DND-41 (cell line): Measurements from ENCODE around the gene THNSL1.

ENCODE experiments used
- ATAC-seq: fragments of 200-7000 bp; cut with Tn5 transposase; 3 replicates; pipeline ENCODE4 v1.9.1; 2021; ENCODE audit warnings: low read depth; ENCODE audit not compliant: insufficient read depth
- DNase-seq: peaks from one replicate; pipeline ENCODE4 v3.0.0-alpha.2; 2020
- H2AFZ ChIP-seq: 2 replicates; pipeline ENCODE4 v1.6.0; 2012; ENCODE audit warnings: low read depth, low read length
- H3K27ac ChIP-seq: 2 replicates; pipeline ENCODE4 v1.5.1; 2012; ENCODE audit warnings: low read length, inconsistent platforms
- H3K27me3 ChIP-seq: fragments of 200-600 bp; sonication (generic); 2 replicates; pipeline ENCODE4 v1.6.0; 2012; ENCODE audit warnings: low read length, mild to moderate bottlenecking, inconsistent platforms; ENCODE audit not compliant: insufficient read depth, poor library complexity
- H3K36me3 ChIP-seq: 2 replicates; pipeline ENCODE4 v1.5.1; 2012; ENCODE audit warnings: low read length, inconsistent platforms; ENCODE audit not compliant: insufficient read depth
- H3K4me1 ChIP-seq: 2 replicates; pipeline ENCODE4 v1.5.1; 2012; ENCODE audit warnings: mild to moderate bottlenecking, low read length; ENCODE audit not compliant: insufficient read depth
- H3K4me2 ChIP-seq: 2 replicates; pipeline ENCODE4 v1.6.0; 2012; ENCODE audit warnings: mild to moderate bottlenecking, moderate library complexity, low read length, inconsistent platforms; ENCODE audit not compliant: insufficient read depth
- H3K4me3 ChIP-seq, 2 experiments: fragments of 200-600 bp in 1 of 2; shearing (Covaris generic) in 1 of 2; 2 replicates each; pipeline ENCODE4 v1.5.1; 2012 to 2016; ENCODE audit warnings: inconsistent platforms in 2 of 2, low read length in 2 of 2, mild to moderate bottlenecking in 2 of 2, low read depth in 1 of 2, moderate library complexity in 1 of 2
- H3K79me2 ChIP-seq: 2 replicates; pipeline ENCODE4 v1.6.0; 2012; ENCODE audit warnings: low read length, inconsistent platforms; ENCODE audit not compliant: insufficient read depth
- H3K9ac ChIP-seq: 2 replicates; pipeline ENCODE4 v1.6.0; 2012; ENCODE audit warnings: low read depth, mild to moderate bottlenecking, inconsistent platforms, low read length, moderate library complexity
- H3K9me3 ChIP-seq: 2 replicates; pipeline ENCODE4 v1.5.1; 2012; ENCODE audit warnings: low read length, moderate library complexity, mild to moderate bottlenecking, inconsistent platforms; ENCODE audit not compliant: insufficient read depth, severe bottlenecking
- H4K20me1 ChIP-seq: 2 replicates; pipeline ENCODE4 v1.6.0; 2012; ENCODE audit warnings: low read length; ENCODE audit not compliant: insufficient read depth
- EZH2 ChIP-seq: IDR thresholded peaks from 3 replicates; pipeline ENCODE4 v1.6.1; 2012; ENCODE audit warnings: borderline replicate concordance, low read depth, mild to moderate bottlenecking, moderate library complexity, low read length, inconsistent platforms; ENCODE audit not compliant: severe bottlenecking
- TF ChIP-seq, protein P1 (sequence below): IDR thresholded peaks from 2 replicates; pipeline ENCODE4 v1.5.1; 2012; ENCODE audit warnings: borderline replicate concordance, low read length, moderate library complexity, mild to moderate bottlenecking; ENCODE audit not compliant: poor library complexity, severe bottlenecking; ENCODE audit errors: extremely low read depth

THNSL1 gene

DNA sequence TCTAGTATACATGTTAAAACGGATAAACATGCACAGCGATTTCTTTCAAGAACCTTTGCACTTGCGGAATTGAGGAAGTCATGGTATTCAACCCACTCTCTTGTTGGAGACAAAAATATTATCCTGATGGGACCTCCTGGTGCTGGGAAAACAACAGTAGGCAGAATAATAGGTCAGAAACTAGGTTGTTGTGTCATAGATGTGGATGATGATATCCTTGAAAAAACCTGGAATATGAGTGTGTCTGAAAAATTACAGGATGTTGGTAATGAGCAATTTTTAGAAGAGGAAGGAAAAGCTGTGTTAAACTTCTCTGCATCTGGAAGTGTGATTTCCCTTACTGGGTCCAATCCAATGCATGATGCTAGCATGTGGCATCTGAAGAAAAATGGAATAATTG lies 6.9 kb downstream of the THNSL1 start:
- Histone ChIP-seq H3K4me3 (no peak overlapping the region), H3K4me2 (no peak overlapping the region), H3K9me3 (no peaks in the 10 kb centered on the region), H3K79me2 (peaks cover 8% of the 10 kb centered on the region), H3K9ac (no peak overlapping the region), H2AFZ (no peak overlapping the region), H3K4me1 (peaks cover 3% of the 10 kb centered on the region), H3K36me3 (peaks cover 10% of the 10 kb centered on the region; the same call in 1 of the 2 replicates), H3K27ac (no peak overlapping the region), H3K27me3 (no peaks in the 10 kb centered on the region), H4K20me1 (no peaks in the 10 kb centered on the region)
- DNase-seq (no peak), ATAC-seq (no peak)
- TF ChIP-seq EZH2, result no peak
- TF ChIP-seq, protein P1, sequence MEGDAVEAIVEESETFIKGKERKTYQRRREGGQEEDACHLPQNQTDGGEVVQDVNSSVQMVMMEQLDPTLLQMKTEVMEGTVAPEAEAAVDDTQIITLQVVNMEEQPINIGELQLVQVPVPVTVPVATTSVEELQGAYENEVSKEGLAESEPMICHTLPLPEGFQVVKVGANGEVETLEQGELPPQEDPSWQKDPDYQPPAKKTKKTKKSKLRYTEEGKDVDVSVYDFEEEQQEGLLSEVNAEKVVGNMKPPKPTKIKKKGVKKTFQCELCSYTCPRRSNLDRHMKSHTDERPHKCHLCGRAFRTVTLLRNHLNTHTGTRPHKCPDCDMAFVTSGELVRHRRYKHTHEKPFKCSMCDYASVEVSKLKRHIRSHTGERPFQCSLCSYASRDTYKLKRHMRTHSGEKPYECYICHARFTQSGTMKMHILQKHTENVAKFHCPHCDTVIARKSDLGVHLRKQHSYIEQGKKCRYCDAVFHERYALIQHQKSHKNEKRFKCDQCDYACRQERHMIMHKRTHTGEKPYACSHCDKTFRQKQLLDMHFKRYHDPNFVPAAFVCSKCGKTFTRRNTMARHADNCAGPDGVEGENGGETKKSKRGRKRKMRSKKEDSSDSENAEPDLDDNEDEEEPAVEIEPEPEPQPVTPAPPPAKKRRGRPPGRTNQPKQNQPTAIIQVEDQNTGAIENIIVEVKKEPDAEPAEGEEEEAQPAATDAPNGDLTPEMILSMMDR, result no peak

DNA sequence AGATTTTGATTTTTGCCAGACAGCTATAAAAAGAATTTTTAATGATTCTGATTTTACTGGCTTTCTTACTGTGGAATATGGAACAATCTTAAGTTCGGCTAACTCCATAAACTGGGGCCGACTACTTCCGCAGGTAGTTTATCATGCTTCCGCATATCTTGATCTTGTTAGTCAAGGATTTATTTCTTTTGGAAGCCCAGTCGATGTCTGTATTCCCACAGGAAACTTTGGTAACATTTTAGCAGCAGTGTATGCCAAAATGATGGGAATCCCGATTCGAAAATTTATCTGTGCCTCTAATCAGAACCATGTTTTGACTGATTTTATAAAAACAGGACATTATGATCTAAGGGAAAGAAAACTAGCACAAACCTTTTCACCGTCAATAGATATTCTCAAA lies 8.1 kb downstream of the THNSL1 start:
- Histone ChIP-seq H3K27ac (no peak overlapping the region), H3K36me3 (peaks cover 10% of the 10 kb centered on the region; the same call in 1 of the 2 replicates), H2AFZ (no peak overlapping the region), H3K4me2 (no peak overlapping the region), H3K4me3 (no peak overlapping the region), H3K79me2 (no peaks in the 10 kb centered on the region), H3K4me1 (no peaks in the 10 kb centered on the region), H3K27me3 (no peaks in the 10 kb centered on the region), H3K9ac (no peak overlapping the region), H4K20me1 (no peaks in the 10 kb centered on the region), H3K9me3 (no peaks in the 10 kb centered on the region)
- no peak for TF ChIP-seq EZH2
- TF ChIP-seq, protein P1, result no peak
- DNase-seq (no peak), ATAC-seq (no peak)

DNA sequence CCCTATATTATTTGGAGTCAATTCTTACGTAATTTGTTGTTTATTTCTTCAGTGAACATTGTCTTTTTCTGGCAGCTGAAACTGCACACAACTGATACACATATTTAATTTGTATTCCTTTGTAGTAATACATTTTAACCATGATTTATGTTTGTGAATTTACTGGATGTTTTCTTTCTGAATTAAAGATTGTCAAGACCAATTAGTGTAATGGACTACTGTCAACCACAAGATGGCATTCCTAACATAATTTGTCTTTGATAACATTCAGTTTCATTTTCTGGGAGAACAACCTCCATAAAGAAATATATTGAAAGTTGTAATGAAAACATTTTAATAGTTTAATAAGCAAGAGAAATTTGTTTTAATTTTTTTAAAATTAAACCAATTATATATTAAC lies 10.1 kb downstream of the THNSL1 start:
- DNase-seq (no peak), ATAC-seq (no peak)
- no peaks in the 10 kb centered on the region for H3K9me3 ChIP-seq
- H3K4me2 ChIP-seq, result no peak overlapping the region
- no peak overlapping the region for H2AFZ ChIP-seq
- H3K27ac ChIP-seq, result no peak overlapping the region
- H3K9ac ChIP-seq, result no peak overlapping the region
- H3K27me3 ChIP-seq, result no peaks in the 10 kb centered on the region
- no peaks in the 10 kb centered on the region for H3K4me1 ChIP-seq
- TF ChIP-seq, protein P1, result peak; percentile 37
- TF ChIP-seq EZH2, result no peak
- H4K20me1 ChIP-seq, result no peaks in the 10 kb centered on the region
- no peaks in the 10 kb centered on the region for H3K79me2 ChIP-seq
- no peak overlapping the region for H3K4me3 ChIP-seq
- H3K36me3 ChIP-seq, result peaks cover 10% of the 10 kb centered on the region; the same call in 1 of the 2 replicates

DNA sequence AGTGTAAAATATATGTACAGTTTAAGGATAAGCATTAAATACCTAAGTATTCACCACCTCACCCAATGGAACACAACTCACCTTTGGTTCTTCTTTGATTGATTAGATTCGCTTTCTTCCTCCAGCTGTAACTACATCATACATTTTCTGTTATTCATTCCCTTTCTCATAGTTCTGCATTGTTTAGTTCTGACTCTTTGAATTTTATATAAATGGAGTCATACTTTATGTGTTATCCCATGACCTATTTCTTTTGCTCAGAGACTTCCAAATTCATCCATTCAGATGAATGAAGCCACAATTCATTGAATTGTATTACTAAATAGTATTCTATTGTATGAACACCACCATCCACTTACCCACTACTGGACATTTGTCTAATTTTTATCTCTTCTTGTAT lies 12.3 kb downstream of the THNSL1 start:
- no peaks in the 10 kb centered on the region for H4K20me1 ChIP-seq
- H3K36me3 ChIP-seq, result no peaks in the 10 kb centered on the region; the same call in 1 of the 2 replicates
- ATAC-seq (no peak), DNase-seq (no peak)
- H3K4me2 ChIP-seq, result no peak overlapping the region
- no peak overlapping the region for H3K4me3 ChIP-seq
- TF ChIP-seq, protein P1, result no peak
- no peak for TF ChIP-seq EZH2
- H3K9ac ChIP-seq, result no peak overlapping the region
- H3K9me3 ChIP-seq, result no peaks in the 10 kb centered on the region
- H3K27me3 ChIP-seq, result no peaks in the 10 kb centered on the region
- H2AFZ ChIP-seq, result no peak overlapping the region
- H3K4me1 ChIP-seq, result no peaks in the 10 kb centered on the region
- H3K27ac ChIP-seq, result no peak overlapping the region
- H3K79me2 ChIP-seq, result no peaks in the 10 kb centered on the region
